ENCODE results near the gene SH3GLB2.

GRCh38 chr9:129071526-129072126, 43.5 kb upstream of the SH3GLB2 start:
- TF ChIP-seq POLR2AphosphoS5 (IDR thresholded peaks at IDR 0.05; ENCODE audit: low read depth, low read length) (no peak), SIN3A (IDR thresholded peaks at IDR 0.05; ENCODE audit: borderline replicate concordance, insufficient read depth, low read length) (no peak), REST (IDR thresholded peaks at IDR 0.05; ENCODE audit: insufficient read depth in 1 of 2, low read depth in 2 of 2, low read length in 2 of 2) (no peak), TAF1 (IDR thresholded peaks at IDR 0.05; ENCODE audit: borderline replicate concordance, insufficient read depth, low read length) (no peak)

All from PFSK-1 (cell line).